NCI-H146 (cell line): ENCODE measurements around the gene SPSB1.
"Not testable (repeated sequence)": the region's sequence is repeated elsewhere in the genome, so short reads cannot be mapped to it uniquely, and the experiment has no call there.

Experiments
- DNase-seq: peaks from one replicate; lab custom pipeline; 2025; lab: John Stamatoyannopoulos, UW

The SPSB1 gene

DNA sequence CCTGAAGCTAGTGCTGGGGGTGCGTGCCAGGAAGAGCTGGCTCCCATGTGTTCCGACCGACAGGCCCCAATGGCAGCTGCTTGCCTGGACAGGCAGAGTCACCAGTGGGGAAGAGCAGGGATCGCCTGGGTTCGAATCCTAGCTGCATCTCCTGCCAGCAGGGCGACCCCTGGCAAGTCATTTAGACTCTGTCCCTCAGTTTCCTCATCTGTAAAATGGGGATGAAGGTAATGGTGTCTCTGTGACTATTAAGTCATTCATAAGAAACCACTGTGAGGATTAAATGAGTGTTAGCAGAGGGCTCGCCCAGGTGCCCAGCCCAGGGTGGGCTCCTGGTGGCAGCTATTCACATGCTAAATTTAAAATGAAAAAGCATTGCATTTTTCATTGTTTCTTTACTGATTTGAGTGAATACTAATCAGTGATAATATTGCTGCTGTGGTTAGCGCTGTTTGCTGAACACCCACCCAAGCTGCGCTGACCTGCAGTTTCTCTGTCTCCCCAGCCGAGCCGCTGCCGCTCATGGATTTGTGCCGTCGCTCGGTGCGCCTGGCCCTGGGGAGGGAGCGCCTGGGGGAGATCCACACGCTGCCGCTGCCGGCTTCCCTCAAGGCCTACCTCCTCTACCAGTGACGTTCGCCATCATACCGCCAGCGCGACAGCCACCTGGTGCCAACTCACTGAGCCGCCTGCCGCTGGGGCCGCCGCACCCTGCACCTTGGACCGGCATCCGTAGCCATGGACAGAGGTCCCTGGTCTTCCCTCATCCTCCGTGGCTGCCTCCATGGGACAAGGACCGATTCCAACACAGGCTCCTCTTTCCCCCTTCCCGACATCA is 74.5 kb downstream of the SPSB1 start:
- no peak for DNase-seq

- no peak for DNase-seq
Measured at GRCh38 chr1:9367806-9368205, 75.1 kb downstream of the SPSB1 start.

DNA sequence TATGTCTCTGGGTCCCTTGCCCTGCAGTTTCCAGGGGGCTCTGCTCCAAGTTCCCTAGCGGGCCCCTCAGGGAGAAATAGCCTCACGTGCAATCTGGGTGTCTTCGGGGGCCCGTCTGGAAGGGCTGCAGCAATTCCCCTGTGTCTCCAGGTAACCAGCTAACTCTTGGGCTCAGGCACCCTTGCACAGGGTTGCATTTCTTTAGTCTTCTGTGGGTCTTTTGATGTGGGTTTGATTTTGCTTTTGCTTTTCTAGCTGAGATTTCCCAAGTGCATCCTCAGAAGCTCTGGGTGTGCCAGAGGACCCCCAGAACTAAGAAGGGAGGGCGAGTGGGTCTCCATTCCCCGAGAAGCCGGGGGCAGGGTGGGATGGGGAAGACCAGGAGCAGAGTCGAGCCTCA is 75.7 kb downstream of the SPSB1 start:
- no peak for DNase-seq

GRCh38 chr1:9369964-9370788 is 77.5 kb downstream of the SPSB1 start:
- no peak for DNase-seq

DNA sequence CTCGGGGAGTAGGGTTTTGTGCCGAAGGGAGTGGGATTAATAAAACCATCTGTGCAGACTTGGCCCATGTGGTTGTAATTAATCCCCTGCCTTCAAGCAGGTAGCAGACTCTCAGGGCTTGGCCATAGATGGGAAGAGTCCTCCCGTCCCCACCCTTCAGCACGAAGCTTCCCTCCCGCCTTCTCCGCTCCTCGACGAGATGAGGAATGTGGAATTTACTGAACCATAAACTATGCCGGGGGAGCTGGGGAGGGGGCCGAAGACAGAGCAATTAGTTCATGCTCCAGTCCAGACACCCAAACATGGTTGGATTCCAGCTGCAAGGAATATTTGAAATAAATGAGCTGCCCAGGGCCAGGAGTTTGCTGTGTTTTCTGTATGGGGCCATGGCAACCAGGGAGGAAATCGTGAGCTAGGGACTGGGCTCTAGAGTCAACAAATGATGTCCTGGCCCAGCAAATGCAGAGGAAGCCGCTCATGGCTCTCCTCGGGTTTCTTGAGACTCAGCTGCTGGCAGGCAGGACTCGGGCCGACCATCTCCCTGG is 78.8 kb downstream of the SPSB1 start:
- no peak for DNase-seq

GRCh38 chr1:9371951-9372350 is 79.3 kb downstream of the SPSB1 start:
- no peak for DNase-seq

DNA sequence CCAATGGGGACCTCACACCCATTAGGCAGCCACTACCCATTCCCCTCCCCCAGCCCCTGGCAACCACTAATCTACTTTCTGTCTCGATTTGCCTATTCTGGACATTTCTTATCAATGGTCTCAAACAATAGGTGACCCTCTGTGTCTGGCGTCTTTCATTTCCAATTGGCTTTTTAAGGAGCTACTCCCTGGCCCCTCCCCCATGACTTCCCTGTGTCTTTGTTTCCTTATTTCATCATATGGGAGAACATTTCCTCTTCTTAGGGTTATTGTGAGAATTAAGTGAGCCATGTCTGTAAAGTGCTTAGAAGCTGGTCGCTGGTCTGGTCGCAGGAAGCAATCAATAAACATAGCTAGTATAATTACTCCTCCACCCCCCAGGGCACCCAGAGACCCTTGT is 80.9 kb downstream of the SPSB1 start:
- DNase-seq: no peak

- DNase-seq: no peak
Measured at GRCh38 chr1:9374748-9375341, 82.2 kb downstream of the SPSB1 start.

- no peak for DNase-seq
Measured at GRCh38 chr1:9375912-9376311, 83.2 kb downstream of the SPSB1 start.

GRCh38 chr1:9376430-9376829 is 83.7 kb downstream of the SPSB1 start:
- no peak for DNase-seq

- no peak for DNase-seq
Measured at GRCh38 chr1:9376886-9377333, 84.2 kb downstream of the SPSB1 start.

GRCh38 chr1:9378801-9379200 is 86.1 kb downstream of the SPSB1 start:
- DNase-seq: no peak

- no peak for DNase-seq
Measured at GRCh38 chr1:9380711-9381110, 88.0 kb downstream of the SPSB1 start.

DNA sequence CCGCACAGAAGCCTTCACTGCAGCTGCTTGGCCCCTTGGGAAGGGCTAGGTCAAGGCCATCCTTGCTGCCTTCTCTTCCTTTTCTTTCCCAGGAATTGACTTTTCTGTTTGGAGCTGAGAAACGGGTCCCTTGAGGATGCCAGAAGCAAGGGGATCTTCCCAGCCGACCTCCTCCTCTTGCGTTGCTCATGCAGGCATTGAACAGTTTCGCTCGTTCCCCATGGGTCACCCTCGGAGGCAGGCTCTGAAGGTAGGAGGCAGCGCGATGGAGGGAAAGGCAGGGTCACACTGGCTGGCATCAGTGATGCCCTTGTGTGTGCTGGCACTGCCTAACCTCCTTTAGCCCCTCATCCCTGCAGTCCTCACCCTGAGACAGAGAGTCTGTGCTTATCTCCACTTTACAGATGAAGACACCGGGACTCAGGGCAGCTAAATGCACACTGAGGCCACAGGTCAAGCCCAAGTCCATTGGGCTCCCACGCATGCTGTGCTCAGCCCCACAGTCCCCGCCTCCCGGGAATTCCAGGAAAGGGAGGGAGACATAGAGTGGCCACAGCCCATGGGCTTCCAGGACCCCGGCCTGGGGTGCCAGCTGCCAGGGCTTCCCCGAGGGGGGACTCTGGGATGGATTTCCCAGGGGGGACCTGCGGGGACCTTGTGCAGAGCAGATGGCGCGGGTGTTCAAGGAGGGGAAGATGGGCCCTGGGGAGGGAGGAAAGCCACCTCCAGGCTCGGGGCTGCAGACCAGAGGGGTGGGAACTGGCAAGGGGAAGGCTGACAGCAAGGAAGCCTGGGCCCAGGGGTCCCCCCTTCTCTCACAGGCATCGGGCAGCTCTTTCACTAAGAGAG is 90.2 kb downstream of the SPSB1 start:
- DNase-seq: no peak

DNA sequence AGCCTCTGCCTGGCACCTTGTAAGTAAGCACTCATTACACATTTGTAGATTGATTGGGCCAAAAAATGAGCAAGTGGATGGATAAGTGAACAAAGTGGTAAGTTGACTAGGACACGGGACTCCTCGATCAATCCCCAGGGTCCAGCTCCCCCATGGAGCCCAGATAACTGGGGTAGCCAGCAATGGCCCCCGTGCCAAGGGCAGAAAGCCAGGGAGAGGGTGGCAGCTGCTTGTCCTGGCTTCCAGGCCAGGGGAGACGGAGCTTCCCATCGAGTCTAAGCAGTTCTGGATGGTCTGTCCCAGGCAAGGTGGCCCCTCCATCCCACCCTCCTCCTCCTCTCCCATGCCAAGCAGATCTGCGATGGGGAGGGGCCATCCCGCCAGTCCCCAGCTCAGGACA is 91.4 kb downstream of the SPSB1 start:
- DNase-seq: no peak

GRCh38 chr1:9384751-9385245 is 92.1 kb downstream of the SPSB1 start:
- no peak for DNase-seq

DNA sequence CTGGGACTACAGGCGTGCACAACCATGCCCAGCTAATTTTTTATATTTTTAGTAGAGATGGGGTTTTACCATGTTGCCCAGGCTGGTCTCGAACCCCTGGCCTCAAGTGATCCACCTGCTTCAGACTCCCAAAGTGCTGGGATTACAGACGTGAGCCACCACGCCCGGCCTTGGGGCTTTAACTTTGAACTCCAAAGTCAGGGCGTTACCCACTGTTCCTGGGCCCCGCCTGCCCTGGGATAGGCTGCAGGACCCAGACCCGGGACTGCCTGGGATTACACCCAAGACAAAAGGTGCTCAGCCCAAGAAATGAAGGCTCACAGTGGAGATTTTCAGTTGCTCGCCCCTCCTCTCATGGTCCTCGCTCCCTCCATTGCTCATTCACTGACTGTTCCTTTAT is 92.7 kb downstream of the SPSB1 start:
- DNase-seq: not testable (repeated sequence)

DNA sequence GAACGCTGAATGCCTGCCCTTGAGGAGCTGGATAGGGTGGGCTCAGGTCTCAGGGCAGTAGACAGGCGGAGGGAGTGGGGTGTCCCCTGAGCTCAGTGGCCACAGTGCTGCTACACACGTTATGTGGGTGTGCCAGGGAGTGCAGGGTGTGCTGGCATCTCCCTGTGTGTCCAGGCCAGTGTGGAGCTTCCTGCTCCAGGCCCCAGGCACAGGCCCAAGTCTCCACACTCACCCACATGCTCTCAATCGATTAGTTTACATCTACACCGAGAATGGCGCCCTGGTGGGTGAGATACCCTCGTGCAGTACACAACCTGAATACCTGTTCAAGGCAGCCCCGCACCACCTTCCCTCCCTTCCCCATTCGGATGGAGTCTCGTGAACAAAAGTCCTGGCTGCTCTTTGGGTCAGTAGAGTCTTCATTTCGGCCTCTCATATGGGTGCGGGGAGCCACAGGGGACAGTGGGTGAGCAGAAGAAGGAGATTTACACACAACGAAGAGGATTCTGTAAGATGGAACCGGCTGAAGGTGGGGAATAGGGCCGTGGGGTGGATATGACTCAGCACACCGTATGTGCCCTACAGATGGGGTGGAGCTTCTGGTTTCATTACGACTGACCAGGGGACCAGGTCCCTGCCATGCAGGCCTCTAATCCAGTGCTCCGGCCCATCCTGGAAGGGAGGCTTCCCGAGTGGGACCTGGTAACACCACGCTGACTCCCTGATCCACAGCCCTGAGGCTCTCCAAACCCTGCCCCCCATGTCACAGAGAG is 93.3 kb downstream of the SPSB1 start:
- DNase-seq: no peak

DNA sequence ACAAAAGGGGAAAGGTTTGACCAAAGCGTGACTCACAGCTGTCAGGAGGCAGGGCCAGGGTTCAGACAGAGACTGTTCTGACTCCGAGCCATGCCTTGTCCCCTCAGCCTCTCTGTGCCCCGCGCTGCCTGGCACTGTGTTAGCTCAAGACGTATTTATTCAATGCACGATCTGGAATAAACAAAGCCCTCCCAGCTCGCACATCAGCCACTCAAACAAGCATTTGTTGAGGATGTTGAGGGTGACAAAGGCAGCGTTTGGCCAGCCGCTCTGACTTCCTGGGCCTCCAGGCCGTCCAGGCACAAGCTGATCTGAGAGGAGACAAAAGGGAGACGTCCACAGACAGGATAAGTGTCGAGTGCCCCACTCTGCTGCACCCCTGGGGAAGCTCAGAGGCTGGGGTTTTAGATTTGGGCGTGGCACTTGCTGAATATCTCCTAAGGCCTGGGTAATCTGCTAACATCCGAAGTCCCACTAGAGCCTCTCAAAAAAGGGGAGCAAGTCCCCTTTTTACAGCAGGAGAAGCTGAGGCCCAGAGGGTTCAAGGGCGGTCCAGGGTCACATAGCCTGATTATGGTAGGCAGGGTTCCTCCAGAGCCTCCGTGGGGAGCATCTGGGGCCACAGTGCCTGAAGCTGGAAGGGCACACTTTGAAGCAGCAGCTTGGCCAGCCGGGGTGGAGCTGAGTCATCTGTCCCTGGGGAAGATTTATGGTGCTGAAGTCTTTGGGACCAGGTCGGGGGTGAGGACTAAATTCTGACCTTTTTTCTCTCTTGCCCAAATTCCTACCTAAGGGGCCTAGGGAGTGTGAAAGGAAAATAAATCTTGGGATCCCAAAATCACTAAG is 95.9 kb downstream of the SPSB1 start:
- no peak for DNase-seq

DNA sequence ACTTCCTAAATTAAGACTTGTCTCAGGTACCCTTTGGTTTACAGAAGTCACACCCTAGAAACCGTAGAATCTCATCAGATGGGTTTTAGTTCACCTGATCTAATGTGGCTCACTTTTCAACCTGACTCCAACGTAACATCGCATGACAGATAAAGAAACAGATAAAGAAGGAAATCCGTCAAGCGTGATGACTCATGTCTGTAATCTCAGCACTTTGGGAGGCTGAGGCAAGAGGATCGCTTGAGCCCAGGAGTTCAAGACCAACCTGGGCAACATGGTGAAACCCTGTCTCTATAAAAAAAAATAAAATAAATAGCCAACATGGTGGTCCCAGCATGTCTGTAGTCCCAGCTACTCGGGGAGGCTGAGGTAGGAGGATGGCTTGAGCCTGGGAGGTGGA is 97.3 kb downstream of the SPSB1 start:
- no peak for DNase-seq
